Right lobe of liver (tissue), 6 donors: Measurements from ENCODE around the gene OCIAD1. TPM values are rescaled to one million over a fixed set of nuclear protein-coding genes. Genes with fewer than 3 reads are reported as not detected.
A peak's percentile ranks its signal among the peaks of the same experiment; 100 is the strongest.
"Not testable (repeated sequence)": the region's sequence is repeated elsewhere in the genome, so short reads cannot be mapped to it uniquely, and the experiment has no call there.

Source experiments
- ATAC-seq, 4 donors: fragments of 200-7000 bp; cut with Tn5 transposase; one replicate each; pipeline ENCODE4 v1.9.1; 2020; ENCODE audit warnings: mild to moderate bottlenecking in 4 of 4, moderate library complexity in 4 of 4
- DNase-seq, 3 donors: peaks; one replicate each; pipeline ENCODE4 v3.0.0-alpha.2; 2020
- H3K27ac ChIP-seq, 3 donors: fragments of 200-600 bp; one replicate each; pipeline ENCODE4 v1.8.0; 2022
- H3K27me3 ChIP-seq, 2 donors: fragments of 200-600 bp; one replicate each; pipeline ENCODE4 v1.8.0; 2022
- H3K36me3 ChIP-seq, 4 donors: fragments of 200-600 bp; sonication (generic) in 1 of 4; one replicate each; pipeline versions ENCODE4 v1.5.1 to v1.8.0; 2017 to 2022; ENCODE audit warnings: control low read depth in 1 of 4
- H3K4me1 ChIP-seq, 4 donors: fragments of 200-600 bp; sonication (generic) in 1 of 4; one replicate each; pipeline versions ENCODE4 v1.5.1 to v1.8.0; 2017 to 2022; ENCODE audit warnings: control low read depth in 1 of 4
- H3K4me3 ChIP-seq, 3 donors: fragments of 200-600 bp; one replicate each; pipeline ENCODE4 v1.8.0; 2022
- H3K9me3 ChIP-seq, 4 donors: fragments of 200-600 bp; sonication (generic) in 1 of 4; one replicate each; pipeline versions ENCODE4 v1.5.1 to v1.8.0; 2017 to 2022; ENCODE audit warnings: control low read depth in 1 of 4
- CTCF ChIP-seq, 4 donors: fragments of 200-600 bp in 3 of 4; fragments of 450-650 bp in 1 of 4; IDR thresholded peaks; one replicate each; pipeline versions ENCODE4 v1.5.1 to v1.8.0; 2016 to 2022; ENCODE audit warnings: antibody characterized with exemption in 4 of 4, mild to moderate bottlenecking in 2 of 4
- POLR2A ChIP-seq: fragments of 450-650 bp; IDR thresholded peaks from one replicate; pipeline ENCODE4 v1.6.1; 2017; ENCODE audit warnings: antibody characterized with exemption, mild to moderate bottlenecking
- WGBS: methylation state at CpG from one replicate; pipeline ENCODE4 v1.1.6; 2018; ENCODE audit warnings: low coverage, low lambda C conversion rate; ENCODE audit not compliant: insufficient coverage; ENCODE audit errors: missing lambda C conversion rate; 5-methylcytosine and 5-hydroxymethylcytosine counted together
- intact Hi-C, 2 donors: fragments of 100-400 bp; cut with DNase I; formaldehyde crosslinking; loops; one replicate each; pipeline versions ENCODE4 v1.11.2 to v1.14.1; 2022
- total RNA-seq, 6 experiments: library from RNA; depleted of rRNA in 2 of 6; stranded (reverse); fragments of >200 nt in 2 of 6; fragmentation: NEBNext Ultra II Directional in 3 of 6; extraction: Animal tissue kit (Norgen Biotek cat#: 25700) in 3 of 6; gene quantifications; one replicate each; pipeline versions ENCODE4 v1.1.0 to v1.2.4, GENCODE V29; 2016 to 2023
- donor health status: DM: no; HTN: yes; CAD: no.
- donor health status: DM: no; HTN: no; CAD: no.
- donor health status: DM: no; HTN: no; CAD: no.
- donor health status: DM: no; HTN: yes; CAD: no.
- donor health status: DM: no; HTN: yes; CAD: no.

The OCIAD1 gene
- total RNA-seq, 6 experiments from 2014 or later: 94.8 to 120 (median 108) TPM

- WGBS: 100% methylated on average over 1 of the region's 1 CpG
- TF ChIP-seq POLR2A (no peak), CTCF (IDR thresholded peaks at IDR 0.05) (no peak)
- no peak overlapping the region for H3K27ac ChIP-seq
Observed at GRCh38 chr4:48877827-48878535, 47.1 kb downstream of the OCIAD1 start.

GRCh38 chr4:48879561-48880442 lies 48.9 kb downstream of the OCIAD1 start:
- WGBS: 66% methylated on average over 6 of the region's 9 CpGs
- no peak for DNase-seq
- H3K4me1 ChIP-seq: no peaks in the 10 kb centered on the region
- no peaks in the 10 kb centered on the region for H3K27me3 ChIP-seq
- no peaks in the 10 kb centered on the region for H3K36me3 ChIP-seq
- TF ChIP-seq CTCF (IDR thresholded peaks at IDR 0.05) (no peak), POLR2A (no peak)
- no peak for ATAC-seq
- H3K4me3 ChIP-seq: no peak overlapping the region
- no peak overlapping the region for H3K27ac ChIP-seq
- H3K9me3 ChIP-seq: no peaks in the 10 kb centered on the region
- intact Hi-C loops: no loop called here

More at GRCh38 chr4:48877827-48878535, 47.1 kb downstream of the OCIAD1 start:
- no peak overlapping the region for H3K4me3 ChIP-seq
- no peaks in the 10 kb centered on the region for H3K4me1 ChIP-seq
- no peaks in the 10 kb centered on the region for H3K27me3 ChIP-seq
- intact Hi-C loops: no loop called here
- no peak for DNase-seq
- H3K9me3 ChIP-seq: no peaks in the 10 kb centered on the region
- ATAC-seq: peak in 1 of 4 donors; percentile 6
- no peaks in the 10 kb centered on the region for H3K36me3 ChIP-seq

GRCh38 chr4:48881646-48882045 lies 50.8 kb downstream of the OCIAD1 start:
- H3K9me3 ChIP-seq, DNase-seq, intact Hi-C loops, H3K27ac ChIP-seq, H3K4me3 ChIP-seq, ATAC-seq, H3K4me1 ChIP-seq, H3K36me3 ChIP-seq, H3K27me3 ChIP-seq: not testable (repeated sequence)
- 62% methylated on average over 3 of the region's 3 CpGs for WGBS

- H3K27ac ChIP-seq, H3K4me1 ChIP-seq, intact Hi-C loops, H3K4me3 ChIP-seq, H3K9me3 ChIP-seq, ATAC-seq, H3K27me3 ChIP-seq, DNase-seq: not testable (repeated sequence)
- peaks cover 0 to 31% (median 4%) of the 10 kb centered on the region in 4 donors for H3K36me3 ChIP-seq
- 100% methylated on average over 3 of the region's 3 CpGs for WGBS
Observed at GRCh38 chr4:48889750-48890149, 58.9 kb downstream of the OCIAD1 start.

GRCh38 chr4:48891028-48891619 lies 60.2 kb downstream of the OCIAD1 start:
- ATAC-seq (no peak), DNase-seq (no peak)
- TF ChIP-seq CTCF (IDR thresholded peaks at IDR 0.05) (no peak), POLR2A (no peak)
- Histone ChIP-seq H3K36me3 (peaks cover 0 to 40% (median 4%) of the 10 kb centered on the region in 4 donors), H3K4me3 (no peak overlapping the region), H3K4me1 (no peaks in the 10 kb centered on the region), H3K27ac (no peak overlapping the region), H3K9me3 (no peaks in the 10 kb centered on the region), H3K27me3 (no peaks in the 10 kb centered on the region)
- intact Hi-C loops: no loop called here
